ENCODE data around the gene KIF4B. TPM values are rescaled to one million over a fixed set of nuclear protein-coding genes. Genes with fewer than 3 reads are reported as not detected.
"Not testable (repeated sequence)": the region's sequence is repeated elsewhere in the genome, so short reads cannot be mapped to it uniquely, and the experiment has no call there.

Gene KIF4B
- total RNA-seq, 1 donor: not detected

DNA sequence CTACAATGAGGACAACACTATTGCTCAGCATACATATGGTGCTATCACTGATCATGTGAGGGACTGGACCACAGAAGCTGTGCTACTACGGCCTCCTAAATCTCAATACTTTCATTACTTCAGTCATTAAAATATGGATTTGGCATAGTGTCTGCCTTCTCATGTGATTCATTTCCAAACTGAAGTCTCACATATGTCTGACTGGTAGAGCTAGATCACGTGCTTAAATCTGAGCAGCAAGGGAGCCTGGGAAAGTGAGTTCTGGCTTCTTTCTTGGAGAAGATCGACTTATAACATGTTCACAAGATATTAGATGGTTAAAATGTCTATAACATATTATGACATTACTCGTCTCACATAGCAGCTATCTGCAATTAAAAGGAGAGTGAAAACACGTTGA, 8.3 kb downstream of the KIF4B start:
- no peak for DNase-seq (ENCODE audit: low read depth)
- no peak overlapping the region for H3K4me3 ChIP-seq (ENCODE audit: low read depth, low read length)
- TF ChIP-seq, protein P1, sequence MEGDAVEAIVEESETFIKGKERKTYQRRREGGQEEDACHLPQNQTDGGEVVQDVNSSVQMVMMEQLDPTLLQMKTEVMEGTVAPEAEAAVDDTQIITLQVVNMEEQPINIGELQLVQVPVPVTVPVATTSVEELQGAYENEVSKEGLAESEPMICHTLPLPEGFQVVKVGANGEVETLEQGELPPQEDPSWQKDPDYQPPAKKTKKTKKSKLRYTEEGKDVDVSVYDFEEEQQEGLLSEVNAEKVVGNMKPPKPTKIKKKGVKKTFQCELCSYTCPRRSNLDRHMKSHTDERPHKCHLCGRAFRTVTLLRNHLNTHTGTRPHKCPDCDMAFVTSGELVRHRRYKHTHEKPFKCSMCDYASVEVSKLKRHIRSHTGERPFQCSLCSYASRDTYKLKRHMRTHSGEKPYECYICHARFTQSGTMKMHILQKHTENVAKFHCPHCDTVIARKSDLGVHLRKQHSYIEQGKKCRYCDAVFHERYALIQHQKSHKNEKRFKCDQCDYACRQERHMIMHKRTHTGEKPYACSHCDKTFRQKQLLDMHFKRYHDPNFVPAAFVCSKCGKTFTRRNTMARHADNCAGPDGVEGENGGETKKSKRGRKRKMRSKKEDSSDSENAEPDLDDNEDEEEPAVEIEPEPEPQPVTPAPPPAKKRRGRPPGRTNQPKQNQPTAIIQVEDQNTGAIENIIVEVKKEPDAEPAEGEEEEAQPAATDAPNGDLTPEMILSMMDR (IDR thresholded peaks at IDR 0.05; ENCODE audit: insufficient read depth, low read length): no peak

DNA sequence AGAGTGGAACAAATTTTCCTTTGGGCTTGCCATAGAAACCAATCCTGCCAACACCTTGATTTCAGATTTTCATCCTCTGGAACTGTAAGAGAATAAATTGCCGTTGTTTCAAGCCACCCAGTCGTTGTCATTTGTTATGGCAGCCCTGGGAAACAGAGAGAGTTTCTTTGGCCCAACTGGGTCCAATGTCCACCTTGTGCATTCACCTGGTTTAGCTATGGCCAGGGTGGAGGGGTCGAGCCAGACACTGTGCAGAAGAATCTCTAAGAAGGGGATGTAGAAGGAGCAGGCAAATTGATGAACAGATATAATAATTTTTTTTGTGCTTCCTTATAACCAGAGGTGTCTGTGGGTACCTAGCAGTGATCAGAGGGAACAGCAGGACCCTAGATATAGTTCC, 9.8 kb downstream of the KIF4B start:
- DNase-seq (ENCODE audit: low read depth): no peak
- TF ChIP-seq, protein P1 (IDR thresholded peaks at IDR 0.05; ENCODE audit: insufficient read depth, low read length): no peak
- no peak overlapping the region for H3K4me3 ChIP-seq (ENCODE audit: low read depth, low read length)

DNA sequence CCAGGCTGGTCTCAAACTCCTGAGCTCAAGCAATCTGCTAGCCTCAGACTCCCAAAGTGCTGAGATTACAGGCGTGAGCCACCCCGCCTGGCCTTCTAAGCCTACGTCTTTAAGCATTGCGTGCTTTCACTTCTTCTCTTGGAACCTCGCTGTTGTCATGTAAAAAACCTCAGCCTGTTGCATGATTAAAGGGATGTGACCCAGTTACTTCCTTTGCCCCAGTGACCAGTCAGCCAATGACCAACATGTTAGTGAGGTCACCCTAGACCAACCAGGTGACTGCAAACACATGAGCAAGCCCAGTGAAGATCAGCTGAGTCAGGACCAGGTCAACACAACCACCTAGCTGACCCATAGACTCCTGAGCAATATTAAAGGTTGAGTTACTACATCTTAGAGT, 10.5 kb downstream of the KIF4B start:
- TF ChIP-seq, protein P1 (IDR thresholded peaks at IDR 0.05; ENCODE audit: insufficient read depth, low read length): no peak
- H3K4me3 ChIP-seq (ENCODE audit: low read depth, low read length): no peak overlapping the region
- DNase-seq (ENCODE audit: low read depth): no peak

DNA sequence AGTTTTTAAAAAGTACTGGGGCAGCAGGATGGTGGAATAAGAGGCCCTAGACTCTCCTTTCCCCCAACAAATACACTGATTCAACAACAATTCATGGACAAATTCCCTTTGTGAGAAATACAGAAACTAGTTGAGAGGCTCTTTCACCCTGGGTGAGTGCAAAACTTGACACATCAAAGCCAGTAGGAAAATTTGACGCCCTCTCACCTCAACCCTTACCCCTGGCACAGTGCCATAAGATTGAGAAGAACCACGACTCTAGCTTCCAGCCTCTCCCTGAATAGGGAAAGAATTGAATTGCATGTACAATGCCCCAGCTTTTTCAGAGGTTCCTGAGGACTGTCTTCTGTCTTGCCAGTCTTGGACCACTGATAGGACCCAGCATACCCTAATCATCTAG, 12.3 kb downstream of the KIF4B start:
- no peak for DNase-seq (ENCODE audit: low read depth)
- TF ChIP-seq, protein P1 (IDR thresholded peaks at IDR 0.05; ENCODE audit: insufficient read depth, low read length): no peak

DNA sequence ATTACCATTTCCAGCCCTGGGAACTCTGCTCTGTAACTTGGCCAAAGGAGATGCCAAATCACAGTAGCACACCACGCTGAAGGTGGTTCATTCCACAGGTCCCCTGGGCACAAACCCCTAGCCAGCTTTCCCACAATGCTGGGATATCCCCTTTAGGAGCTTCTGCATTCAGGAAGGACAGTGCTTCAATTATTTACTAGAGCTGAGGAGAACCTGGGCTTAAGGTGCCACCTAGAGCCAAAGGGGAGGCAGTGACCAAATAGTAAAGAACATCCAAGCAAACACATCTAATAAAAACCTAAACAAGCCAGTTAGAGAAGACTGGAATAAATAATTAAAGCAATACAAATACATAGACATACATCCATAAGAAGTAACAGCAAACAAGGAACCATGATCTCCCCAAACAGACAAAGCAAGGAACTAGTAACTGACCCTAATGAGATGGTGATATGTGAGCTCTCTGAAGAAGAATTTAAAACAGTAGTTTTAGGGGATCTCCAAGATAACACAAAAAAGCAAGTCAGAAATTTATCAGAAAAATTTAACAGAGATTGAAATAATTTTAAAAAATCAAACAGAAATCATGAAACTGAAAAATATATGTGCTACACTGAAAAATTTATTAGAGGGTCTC, 14.6 kb downstream of the KIF4B start:
- no peak for DNase-seq (ENCODE audit: low read depth)
- TF ChIP-seq, protein P1 (IDR thresholded peaks at IDR 0.05; ENCODE audit: insufficient read depth, low read length): peak; percentile 12
- no peak overlapping the region for H3K4me3 ChIP-seq (ENCODE audit: low read depth, low read length)

More for the DNA sequence above, 12.3 kb downstream of the KIF4B start:
- no peak overlapping the region for H3K4me3 ChIP-seq (ENCODE audit: low read depth, low read length)

DNA sequence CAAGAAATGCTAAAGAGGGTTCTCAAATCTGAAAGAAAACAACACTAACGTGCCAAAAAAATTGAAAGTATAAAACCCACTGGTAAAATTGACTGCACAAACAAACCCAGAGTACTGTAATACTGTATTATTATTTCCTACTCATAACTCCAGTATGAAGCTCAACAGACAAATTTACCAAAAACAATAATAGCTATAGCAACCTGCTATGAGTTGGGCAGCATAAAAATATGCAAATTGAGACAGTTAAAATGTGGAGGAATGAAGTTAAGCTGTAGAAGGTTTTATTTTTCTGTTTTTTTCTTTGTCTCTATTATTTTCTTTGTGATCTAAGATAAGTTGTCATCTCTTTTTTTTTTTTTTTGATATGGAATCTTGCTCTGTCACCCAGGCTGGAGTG, 15.7 kb downstream of the KIF4B start:
- DNase-seq (ENCODE audit: low read depth): no peak
- TF ChIP-seq, protein P1 (IDR thresholded peaks at IDR 0.05; ENCODE audit: insufficient read depth, low read length): no peak
- no peak overlapping the region for H3K4me3 ChIP-seq (ENCODE audit: low read depth, low read length)

DNA sequence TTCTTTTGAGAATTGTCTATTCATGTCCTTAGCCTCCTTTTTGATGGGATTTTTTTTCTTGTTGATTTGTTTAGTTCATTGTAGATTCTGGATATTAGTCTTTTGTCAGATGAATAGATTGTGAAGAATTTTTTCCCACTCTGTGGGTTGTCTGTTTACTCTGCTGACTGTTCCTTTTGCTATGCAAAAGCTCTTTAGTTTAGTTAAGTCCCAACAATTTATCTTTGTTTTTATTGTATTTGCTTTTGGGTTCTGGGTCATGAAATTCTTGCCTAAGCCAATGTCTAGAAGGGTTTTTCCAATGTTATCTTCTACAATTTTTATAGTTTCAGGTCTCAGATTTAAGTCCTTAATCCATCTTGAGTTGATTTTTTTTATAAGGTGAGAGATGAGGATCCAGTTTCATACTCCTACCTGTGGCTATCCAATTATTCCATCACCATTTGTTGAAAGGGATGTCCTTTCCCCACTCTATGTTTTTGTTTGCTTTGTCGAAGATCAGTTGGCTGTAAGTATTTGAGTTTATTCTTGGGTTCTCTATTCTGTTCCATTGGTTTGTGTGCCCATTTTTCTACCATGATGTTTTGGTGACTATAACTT, 20.7 kb downstream of the KIF4B start:
- not testable (repeated sequence) for H3K4me3 ChIP-seq (ENCODE audit: low read depth, low read length); DNase-seq (ENCODE audit: low read depth)

DNA sequence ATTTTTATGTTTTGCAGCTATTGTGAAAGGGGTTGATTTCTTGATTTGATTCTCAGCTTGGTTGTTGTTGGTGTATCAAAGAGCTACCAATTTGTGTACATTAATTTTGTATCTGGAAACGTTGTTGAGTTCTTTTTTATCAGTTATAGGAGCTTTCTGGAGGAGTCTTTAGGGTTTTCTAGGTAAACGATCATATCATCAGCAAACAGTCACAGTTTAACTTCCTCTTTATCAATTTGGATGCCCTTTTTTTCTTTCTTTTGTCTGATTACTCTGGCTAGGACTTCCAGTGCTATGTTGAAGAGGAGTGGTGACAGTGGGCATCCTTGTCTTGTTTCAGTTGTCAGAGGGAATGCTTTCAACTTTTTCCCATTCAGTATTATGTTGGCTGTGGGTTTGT, 21.5 kb downstream of the KIF4B start:
- DNase-seq (ENCODE audit: low read depth); H3K4me3 ChIP-seq (ENCODE audit: low read depth, low read length): not testable (repeated sequence)
